GM19452 (cell line): ENCODE data around the gene ZCCHC12.
"Not testable (repeated sequence)": the region's sequence is repeated elsewhere in the genome, so short reads cannot be mapped to it uniquely, and the experiment has no call there.

Source experiments
- ATAC-seq: cut with Tn5 transposase; IDR thresholded peaks from one replicate; pipeline ENCODE4 v1.9.1; 2021; ENCODE audit not compliant: unreplicated experiment

The ZCCHC12 gene

DNA sequence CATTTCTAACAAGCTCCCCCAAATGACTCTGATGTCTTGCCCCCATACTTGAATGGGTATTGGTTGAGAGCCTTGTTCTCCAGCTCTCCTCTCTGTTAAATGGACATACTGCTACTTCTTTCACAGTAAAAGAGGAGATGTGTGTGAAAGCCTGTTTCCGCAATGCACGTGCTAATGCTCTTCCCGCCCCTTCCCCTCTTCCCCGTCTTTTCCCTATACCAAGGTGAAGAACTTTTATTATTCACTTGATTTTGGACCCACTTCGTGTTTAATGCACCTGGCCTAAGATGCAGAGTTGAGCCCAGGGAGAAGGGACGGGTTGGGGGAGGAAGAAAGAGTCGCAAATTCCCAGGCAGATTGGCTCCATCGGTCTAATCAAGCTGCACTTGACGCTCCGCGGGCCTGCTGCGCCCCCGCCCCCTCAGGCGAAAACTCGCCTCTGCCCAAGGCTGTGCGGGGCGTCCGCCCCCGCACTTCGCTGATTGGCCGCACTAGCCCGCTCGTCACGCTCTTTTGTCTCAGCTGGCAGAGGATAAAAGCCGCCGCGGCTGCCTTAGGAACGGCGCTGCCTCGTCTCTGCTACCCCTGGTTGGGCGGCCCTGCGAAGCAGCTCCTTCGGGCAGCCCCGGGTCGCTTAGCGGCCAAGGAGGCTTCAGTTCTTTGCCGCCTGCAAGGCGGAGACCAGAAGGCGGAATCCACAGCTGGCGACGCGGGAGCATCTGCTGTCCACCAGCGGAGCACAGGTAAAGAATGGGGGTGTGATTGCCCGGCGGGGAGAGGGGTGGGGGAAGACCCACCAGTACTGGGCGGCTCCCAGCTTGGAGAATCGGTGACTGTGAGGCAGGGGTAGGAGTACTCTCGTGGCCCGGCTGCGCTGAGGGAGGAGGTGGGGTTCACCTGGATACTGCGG is at the start of gene ZCCHC12:
Gene ZCCHC12 (plus strand): TSS at position 562 of the 910 bp plus-strand sequence. CDS start 1,421 bp downstream, outside the sequence.
- ATAC-seq: no peak

DNA sequence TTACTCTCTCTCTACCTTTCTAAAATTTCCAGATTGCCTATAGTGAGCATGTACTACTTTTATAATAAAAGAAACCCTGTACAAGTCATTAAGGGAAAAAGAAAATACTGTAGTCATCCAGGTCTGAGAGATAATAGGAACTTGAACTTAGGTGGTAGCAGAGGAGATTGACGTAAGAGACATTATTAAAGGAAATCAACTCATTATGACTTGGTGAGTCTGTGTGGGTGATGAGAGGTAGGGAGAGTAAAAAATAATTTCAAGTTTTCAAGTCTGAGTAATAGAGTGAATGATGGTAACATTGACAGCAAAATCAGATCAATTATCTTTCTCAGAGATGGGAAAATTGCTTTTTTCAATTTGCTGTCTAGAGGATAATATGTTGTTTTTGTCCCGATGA is 44.0 kb upstream of the ZCCHC12 start:
- ATAC-seq: no peak

DNA sequence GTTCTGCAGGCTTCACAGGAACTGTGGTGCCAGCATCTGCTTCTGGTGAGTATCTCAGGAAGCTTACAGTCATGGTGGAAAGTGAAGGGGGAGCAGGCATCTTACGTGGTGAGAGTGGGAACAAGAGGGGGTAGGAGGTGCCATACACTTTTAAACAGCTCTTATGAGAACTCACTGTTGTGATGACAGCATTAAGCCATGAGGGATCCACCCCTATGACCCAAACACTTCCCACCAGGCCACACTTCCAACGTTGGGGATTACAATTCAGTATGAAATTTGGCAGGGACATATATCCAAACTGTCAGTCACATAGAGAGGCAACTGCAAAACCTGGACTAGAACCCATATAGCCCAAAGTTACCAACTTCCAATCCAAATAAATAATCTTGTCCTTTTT is 43.1 kb upstream of the ZCCHC12 start:
- no peak for ATAC-seq

DNA sequence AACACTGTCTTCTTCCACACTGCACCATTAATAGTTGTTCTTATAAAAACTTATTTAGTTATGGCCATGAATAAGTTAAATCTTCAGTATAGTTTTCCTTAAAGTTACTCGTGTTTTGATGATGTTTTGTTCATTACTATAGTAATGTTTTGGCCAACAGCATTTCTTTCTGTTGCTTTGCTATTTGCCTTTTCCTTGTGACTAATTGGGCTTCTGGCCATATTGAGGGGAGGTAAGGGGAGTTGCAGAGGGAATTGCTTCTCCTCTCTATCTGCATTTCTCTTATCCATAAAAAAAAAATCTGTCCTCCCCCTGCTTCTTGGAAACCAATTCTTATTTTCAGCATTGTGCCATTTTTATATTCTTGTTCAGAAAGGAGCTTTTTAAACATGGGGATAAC is 42.7 kb upstream of the ZCCHC12 start:
- ATAC-seq: no peak

DNA sequence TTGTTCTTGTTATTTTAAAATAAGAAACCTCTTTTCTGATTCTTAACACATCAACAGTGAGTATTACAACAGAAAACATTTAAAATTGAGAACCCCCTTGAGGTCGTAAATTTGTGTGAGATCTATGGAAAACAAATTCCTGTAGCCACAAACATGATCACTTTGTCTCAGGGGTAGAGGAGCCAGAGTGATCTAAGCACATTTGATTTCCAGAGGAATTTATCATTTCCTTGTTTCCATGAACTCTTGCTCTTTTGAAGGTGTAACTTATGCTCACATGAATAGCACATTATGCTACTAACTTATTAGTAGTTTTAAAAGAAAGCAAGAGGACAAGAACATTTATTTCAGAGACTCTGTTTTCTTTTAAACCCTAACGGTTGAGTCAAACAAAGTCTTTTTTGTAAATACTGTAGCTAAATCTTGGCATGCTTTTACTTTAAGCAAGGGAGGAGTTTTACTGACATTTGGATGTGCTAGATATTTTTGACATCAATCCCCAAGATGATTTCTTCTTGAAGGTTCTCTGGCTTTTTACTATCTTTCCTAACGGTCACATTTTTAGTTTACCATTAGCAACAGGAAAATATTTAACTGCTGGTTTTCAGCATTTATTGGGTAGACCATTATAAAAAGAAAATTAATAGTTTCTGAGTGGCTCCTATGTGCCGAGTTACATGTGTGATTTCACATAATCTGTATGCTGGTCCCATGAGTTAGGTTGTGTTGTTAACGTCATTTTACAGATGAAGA is 27.9 kb upstream of the ZCCHC12 start:
- ATAC-seq: no peak

DNA sequence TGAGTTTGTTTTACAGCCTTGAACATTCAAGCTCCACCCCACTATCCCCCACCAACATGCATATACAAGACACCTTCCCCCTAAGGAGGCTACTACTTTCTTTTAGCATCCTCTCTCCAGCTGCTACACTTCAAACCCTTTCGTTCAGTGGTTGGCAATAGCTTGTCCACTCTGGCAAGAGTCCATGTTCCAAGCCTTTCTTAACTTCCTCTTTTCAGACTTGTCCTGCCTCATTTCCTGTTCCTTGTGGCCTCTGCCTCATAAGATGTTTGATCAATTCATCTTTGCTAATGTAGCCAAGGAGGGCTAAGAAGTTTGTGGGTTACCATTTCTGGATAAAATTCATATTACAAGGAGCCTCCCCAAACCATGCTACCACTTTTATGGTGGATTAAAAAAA is 20.8 kb upstream of the ZCCHC12 start:
- ATAC-seq: no peak

DNA sequence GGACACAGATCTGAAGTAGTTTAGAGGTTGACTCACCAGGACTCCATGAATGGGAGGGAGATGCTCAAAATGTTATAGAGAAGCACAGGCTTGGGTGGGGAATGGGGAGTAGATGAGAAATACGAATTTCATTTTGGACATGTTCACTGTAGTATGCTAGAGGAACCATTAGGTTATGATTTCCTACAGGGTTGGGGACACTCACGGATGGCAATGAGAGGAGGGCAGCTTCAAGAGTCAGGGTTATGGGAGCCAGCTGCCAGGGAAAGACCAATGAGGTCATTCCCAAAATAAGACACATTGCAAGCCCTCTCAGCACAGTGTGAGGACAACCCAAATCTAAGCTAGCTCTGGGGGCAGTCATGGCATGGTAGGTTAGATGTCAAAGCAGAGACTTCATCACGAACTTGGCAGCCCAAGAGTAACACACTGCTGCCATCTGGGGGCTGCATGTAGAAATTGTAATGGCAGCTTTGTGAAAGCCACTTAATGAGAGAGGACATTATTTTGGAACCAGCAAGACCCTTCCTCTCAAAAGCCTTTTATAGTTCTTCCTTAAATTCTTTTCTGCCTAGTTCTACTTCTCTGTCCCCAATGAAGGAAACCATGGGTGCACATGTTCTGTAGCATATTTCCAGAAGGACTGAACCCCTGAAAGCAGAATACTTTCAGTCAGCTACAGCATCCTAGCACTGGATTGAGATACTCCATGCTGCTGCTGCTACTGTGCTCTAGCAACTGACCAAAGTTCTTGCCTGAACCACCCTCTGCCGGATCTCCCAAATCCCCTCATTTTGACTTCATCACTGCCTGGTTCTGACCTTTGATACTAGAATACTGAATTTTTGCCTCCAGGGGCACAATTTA is 16.2 kb upstream of the ZCCHC12 start:
- ATAC-seq: no peak

DNA sequence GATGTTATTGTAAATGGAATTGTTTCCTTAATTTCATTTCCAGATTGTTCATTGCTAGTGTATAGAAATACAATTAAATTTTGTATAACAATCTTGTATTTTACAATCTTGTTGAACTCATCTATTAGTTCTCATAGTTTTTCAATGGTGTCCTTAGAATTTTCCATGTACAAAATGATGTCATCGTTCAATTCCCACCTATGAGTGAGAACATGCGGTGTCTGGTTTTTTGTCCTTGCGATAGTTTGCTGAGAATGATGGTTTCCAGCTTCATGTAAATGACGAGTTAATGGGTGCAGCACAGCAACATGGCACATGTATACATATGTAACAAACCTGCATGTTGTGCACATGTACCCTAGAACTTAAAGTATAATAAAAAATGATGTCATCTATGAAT is 6.4 kb upstream of the ZCCHC12 start:
- ATAC-seq: not testable (repeated sequence)

DNA sequence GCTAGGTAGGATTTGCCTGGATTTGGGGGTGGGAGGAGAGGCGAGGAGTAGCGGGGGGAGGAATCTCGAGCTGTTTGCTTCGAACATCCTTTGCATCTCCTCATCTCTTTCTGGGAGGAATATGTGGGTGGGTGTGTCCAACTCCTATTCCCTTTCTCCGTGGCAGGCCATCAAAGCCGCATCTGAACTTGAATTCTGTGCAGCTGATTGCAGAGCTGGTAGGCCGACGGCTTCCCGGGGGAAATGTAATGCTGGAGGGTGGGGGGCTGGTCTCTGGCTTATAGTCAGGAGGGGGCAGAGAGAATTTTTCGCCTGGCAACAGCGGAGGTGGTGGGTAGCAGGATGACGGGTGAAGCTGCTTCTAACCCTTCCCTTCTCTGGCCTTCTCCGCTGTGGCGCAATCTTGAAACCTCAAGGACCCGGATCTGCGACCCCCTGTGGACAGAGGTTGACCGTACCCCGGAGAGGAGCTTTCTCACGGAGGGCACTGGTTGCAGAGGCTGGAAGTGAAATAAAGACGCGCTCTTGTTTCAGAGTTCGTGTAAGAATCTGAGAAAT is 628 bp downstream of the ZCCHC12 start:
- ATAC-seq: no peak

DNA sequence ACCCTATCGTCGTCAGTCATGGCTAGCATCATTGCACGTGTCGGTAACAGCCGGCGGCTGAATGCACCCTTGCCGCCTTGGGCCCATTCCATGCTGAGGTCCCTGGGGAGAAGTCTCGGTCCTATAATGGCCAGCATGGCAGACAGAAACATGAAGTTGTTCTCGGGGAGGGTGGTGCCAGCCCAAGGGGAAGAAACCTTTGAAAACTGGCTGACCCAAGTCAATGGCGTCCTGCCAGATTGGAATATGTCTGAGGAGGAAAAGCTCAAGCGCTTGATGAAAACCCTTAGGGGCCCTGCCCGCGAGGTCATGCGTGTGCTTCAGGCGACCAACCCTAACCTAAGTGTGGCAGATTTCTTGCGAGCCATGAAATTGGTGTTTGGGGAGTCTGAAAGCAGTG is 1.6 kb downstream of the ZCCHC12 start:
- no peak for ATAC-seq

DNA sequence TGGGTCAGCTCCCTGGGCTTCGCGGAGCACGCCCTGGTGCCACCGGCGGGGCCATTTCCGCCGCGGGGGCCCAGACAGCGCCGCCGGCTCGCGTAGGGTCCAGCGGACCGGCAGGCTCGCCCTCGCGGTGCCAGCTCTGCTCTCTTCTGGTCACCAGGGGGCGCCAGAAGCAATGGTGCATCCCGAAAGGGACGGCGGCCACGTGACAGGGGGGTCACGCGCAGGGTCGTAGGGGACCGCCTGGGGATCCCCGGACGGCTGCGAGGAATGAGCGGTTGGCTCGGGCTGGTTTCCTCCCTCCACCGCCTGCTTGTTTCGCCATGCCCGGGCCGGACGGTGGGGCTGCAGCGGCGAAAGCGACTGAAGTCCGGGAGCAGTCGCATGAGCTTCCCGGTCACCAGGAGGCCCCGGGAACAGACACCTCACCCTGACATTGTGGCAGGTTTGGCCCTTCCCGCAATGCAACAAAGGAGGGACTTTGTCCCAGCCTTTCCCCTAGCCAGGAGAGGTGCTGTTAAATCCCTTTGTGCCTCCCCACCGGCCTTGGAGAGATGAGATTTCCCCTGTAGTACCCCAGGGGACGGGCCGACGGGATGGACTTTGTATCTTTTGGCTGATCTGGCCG is 15.8 kb downstream of the ZCCHC12 start:
- ATAC-seq: peak; percentile 53

DNA sequence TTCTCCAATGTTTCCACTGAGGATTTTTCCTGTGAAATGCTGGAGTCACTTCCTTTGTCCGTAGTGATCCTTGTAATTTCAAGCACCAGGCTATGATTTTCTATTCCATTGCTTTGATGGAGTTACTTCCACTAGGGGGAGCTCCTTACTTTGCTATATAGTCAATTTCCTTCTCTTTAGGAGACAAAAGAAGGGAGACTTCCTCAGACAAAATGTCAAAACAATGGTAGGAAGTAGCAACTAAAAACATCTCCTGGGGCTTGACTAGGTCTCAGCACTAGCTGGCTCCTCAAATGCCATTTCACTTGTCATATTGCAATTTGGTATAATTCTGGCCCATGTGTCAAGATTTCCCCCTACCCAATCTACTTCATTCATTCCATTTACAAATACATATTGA is 24.1 kb downstream of the ZCCHC12 start:
- no peak for ATAC-seq

DNA sequence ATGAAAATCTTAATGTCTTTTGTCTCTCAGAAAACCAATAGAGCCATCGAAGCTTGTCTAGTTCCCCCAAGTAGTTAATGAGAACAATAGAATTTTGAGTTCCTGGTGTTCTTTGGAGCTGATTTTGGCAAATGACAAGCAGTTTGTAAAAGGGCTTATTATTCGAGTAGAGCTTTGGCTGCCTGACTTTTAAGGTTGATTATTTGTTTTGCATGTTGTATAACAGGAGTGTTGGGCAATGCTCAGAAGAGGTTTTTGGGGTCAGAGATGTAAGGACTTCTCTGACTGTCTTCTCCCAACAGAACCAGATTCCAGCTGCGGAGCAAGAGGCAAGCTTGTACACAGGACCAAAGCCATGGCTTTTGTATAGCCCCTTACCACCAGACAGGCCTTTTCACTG is 30.0 kb downstream of the ZCCHC12 start:
- ATAC-seq: no peak

DNA sequence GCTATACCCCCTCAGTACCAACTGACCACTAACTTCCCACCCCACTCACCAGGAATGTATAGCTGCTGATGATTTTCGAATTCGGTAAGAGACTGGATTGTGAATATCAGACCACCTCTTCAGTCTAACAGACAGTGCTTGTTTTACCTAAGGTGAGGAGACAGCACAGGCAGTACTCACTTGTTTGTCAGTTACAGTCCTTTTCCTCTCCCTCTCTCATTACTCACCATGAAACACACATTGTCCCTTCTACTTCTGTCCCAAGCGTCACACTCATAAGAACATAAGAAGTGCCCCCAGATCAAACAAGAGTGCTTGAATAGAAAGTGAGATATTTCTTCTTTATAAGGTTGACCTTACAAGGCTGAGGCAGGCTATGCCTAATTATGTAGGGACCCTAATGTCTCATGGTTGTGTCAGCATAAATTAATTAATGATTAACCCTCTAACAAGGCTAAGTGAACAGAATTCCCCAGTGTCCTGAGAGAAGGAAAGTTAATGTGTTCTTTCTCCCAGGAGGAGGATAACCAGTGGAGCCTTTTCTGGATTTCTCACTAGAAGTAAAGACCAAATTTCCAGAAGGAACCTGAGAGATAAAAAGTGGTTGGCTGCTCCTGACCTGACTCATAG is 32.2 kb downstream of the ZCCHC12 start:
- no peak for ATAC-seq

DNA sequence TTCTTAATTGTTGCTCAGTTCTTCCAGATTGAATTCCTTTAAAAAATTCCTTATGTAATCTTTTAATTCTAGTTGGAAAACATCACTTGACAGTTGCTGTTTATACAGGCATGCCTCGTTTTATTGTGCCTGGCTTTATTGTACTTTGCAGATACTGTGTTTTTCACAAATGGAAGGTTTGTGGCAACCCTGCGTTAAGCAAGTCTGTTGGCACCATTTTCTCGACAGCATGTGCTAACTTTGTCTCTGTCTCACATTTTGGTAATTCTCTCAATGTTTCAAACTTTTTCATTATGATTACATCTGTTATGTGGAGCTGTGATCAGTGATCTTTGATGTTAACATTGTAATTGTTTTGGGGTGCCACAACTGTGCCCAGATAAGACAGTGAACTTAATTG is 33.4 kb downstream of the ZCCHC12 start:
- no peak for ATAC-seq

DNA sequence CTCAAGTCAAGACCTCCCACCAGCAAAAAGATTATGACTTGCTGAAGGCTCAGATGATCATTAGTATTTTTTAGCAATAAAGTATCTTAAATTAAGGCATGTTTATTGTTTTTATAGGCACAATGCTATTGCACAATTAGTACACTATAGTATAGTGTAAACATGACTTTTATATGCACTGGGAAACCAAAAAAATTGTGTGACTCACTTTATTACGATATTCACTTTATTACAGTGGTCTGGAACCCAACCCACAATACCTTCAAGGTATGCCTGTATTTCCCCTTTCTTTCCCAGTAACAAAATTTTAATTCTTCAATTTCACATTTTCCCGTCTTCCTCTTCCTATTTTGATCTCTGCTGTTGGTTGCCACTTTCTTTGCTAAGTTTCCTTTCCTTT is 37.7 kb downstream of the ZCCHC12 start:
- ATAC-seq: no peak

DNA sequence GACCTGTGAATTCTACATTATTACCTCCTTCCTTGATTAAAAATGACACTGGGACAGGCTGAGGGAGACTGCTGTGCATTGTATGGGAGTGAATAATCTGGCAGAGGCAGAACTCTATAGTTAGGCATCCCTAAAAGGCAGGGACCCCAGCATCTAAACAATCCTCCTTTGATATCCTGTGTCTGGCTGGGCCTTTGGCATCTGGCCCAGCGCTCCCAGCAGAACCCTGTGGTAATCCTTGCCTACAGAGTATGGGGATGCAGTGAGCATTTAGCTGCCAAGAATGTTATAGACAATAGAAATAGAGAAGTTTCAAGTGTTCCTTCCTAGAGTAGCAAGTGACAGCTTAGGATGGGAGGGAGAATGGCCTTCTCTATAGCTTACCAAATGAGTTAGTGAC is 38.5 kb downstream of the ZCCHC12 start:
- ATAC-seq: no peak

DNA sequence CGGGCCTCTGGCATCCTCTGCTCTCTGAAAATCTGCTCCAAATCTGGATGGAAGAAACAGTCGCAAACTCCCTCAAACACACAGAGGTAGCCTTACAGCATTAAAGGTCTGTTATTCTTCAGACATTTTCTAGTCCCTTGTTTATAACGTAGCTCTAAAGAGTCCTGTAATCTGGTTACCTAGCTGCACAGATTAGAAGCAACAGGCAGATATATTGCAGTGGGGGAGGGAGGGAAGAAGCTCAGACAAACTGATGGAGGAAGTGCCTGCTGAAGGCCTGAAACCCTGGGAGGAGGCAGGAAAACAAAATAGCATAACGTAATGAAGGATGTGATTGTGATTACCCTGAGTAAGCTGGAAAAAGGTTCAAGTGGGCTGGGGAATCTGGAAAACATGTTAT is 39.4 kb downstream of the ZCCHC12 start:
- no peak for ATAC-seq

DNA sequence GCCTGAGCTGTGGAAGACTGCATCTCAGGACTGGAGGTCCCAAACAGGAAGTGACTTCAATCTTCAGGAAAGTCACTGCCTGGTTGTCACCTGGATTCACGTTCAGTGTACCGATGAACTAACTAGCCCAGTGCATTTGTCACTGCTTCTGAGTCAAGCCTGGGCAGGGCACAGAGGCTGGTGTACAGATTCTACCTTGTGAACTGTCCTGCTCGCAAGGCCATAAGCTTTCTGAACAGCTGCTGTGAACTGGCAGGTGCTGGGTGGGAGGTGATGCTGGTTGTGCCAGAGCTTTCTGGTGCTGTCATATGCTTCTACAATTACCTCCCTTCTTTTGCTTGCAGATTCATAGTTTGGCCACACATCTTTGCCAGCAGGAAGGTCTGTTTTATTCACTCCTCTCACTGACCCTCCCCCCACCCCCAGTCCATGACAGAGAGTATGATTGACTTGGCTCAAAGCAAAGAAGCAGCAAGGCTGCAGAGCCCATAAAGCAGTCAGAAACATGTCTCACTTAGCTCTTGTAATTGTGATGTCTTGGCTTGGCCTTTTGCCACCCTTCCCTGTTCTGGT is 40.5 kb downstream of the ZCCHC12 start:
- ATAC-seq: no peak

DNA sequence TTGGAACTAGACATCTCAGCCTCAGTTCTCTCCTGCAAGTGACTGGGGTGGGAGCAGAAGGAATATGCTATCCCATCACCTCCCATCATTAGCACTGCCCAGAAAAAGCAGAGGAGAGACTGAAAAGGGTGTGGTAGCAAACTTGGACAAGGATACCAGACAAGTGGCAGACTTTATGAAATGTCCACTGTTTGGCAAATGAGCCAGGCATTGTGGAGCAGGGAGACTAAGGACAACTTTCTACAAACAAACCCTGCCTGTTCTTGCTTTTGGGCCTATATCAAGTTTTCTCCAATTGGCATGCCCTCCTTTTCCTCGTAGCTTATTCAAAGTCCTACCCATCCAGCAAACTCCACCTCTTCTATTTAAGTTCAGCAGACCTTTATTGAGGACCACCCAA is 41.6 kb downstream of the ZCCHC12 start:
- no peak for ATAC-seq
